ENCODE results near the gene UQCRHL.

Gene UQCRHL

DNA sequence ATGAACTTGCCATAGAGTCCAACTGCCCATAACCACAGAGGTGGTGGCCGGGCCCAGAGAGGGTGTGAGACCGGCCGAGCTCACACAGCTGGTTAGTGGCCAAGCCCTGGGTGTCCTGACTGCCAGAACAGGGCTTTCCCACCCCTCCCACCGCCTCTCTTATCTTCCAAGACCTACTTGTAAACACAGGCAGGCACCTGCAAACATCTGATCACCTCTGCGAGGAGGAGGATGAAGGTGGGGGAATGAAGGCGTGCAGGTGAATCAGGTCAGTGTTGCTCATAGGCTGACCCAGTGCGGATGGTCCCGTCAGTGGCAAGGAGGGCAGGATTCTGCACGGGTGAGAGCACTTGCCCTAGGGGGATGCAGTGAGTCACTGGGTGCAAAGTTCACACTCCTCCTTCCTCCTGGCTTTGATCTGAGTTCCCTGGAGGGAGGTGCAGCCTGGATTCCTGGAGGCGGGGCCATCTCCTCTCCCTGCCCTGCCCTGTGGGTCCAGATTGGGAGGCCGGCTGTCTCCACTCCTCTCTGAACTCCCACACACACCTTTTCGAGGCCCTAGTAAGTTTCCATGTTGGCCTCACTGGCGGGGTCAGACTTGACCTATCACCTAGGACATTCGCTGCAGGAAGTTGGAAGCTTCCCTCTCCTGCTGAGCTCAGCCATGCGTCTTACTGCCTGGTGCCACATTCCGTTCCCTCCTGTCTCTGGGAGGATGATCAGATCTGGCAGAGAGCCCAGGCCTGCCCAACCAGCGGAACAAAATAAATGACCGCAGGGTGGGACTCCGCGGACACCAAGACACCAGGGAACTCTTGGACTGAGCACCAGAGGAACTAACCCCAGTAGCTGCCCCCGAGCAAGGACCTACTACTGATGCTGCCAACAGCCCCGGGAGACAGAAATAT lies 7.3 kb downstream of the UQCRHL start:
- Histone ChIP-seq H3K9me3 (ENCODE audit: control insufficient read depth, insufficient read depth, low read length) (no peaks in the 10 kb centered on the region), H3K4me2 (ENCODE audit: low read length) (no peak overlapping the region), H3F3A (ENCODE audit: control insufficient read depth, insufficient read depth) (no peaks in the 10 kb centered on the region), H3K4me1 (ENCODE audit: control insufficient read depth, low read length) (peaks cover 3% of the 10 kb centered on the region; the same call in 1 of the 2 replicates), H3K79me2 (ENCODE audit: control insufficient read depth, low read length) (no peaks in the 10 kb centered on the region), H3K4me3 (ENCODE audit: low read length) (no peak overlapping the region), H3K36me3 (ENCODE audit: control insufficient read depth, low read length) (no peaks in the 10 kb centered on the region), H3K27ac (ENCODE audit: low read depth, low read length) (no peak overlapping the region), H3K27me3 (ENCODE audit: control insufficient read depth, low read length) (no peaks in the 10 kb centered on the region), H3K9me2 (replicated peaks; ENCODE audit: control insufficient read depth, low read length) (no peaks in the 10 kb centered on the region), H4K20me1 (ENCODE audit: control insufficient read depth, insufficient read depth, low read depth, low read length) (no peaks in the 10 kb centered on the region)
- TF ChIP-seq EZH2phosphoT487 (IDR thresholded peaks at IDR 0.05; ENCODE audit: borderline replicate concordance, low read length) = no peak
- TF ChIP-seq, protein P1, sequence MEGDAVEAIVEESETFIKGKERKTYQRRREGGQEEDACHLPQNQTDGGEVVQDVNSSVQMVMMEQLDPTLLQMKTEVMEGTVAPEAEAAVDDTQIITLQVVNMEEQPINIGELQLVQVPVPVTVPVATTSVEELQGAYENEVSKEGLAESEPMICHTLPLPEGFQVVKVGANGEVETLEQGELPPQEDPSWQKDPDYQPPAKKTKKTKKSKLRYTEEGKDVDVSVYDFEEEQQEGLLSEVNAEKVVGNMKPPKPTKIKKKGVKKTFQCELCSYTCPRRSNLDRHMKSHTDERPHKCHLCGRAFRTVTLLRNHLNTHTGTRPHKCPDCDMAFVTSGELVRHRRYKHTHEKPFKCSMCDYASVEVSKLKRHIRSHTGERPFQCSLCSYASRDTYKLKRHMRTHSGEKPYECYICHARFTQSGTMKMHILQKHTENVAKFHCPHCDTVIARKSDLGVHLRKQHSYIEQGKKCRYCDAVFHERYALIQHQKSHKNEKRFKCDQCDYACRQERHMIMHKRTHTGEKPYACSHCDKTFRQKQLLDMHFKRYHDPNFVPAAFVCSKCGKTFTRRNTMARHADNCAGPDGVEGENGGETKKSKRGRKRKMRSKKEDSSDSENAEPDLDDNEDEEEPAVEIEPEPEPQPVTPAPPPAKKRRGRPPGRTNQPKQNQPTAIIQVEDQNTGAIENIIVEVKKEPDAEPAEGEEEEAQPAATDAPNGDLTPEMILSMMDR (IDR thresholded peaks at IDR 0.05; ENCODE audit: low read depth, low read length, poor library complexity, severe bottlenecking) = no peak

DNA sequence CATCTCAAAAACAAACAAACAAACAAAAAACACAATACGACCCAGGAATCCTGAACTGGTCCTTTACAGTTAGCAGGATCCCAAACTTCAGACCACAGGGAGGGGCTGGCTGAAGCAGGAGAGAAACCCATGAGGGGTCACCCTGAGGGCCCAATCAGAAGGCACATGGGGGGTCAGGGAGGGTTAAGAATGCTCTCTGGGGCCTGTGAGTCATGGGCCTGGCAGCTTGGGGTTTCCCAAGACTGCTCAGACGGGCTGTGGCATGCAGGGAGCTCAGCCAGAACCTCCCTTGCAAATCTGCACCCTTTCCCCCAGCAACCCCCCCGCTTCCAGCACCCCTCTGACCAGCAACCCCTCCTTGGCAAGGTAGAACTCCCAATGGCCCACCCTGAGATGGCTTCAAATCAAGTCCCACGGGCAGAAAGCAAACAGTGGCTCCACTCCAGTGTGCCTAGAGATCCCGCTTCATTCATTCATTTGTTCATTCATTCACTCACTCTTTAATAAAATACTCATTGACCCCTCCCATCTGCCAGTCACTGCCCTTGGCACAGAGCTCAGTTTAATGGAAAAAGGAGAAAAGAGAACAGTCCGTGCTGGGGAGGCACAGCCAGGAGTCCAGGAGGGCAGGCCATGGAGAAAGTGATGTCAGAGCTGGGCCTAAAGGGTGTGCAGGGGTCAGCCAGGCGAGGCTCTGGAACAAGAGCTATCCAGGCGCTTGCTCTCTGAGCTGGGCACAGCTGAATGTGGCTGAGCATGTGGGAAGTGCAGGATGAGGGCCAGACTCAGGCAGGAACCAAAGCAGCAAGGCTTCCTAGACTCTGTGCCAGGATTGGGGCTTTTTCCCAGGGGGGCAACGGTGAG lies 8.2 kb downstream of the UQCRHL start:
- no peak overlapping the region for H3K4me3 ChIP-seq (ENCODE audit: low read length)
- H3K4me1 ChIP-seq (ENCODE audit: control insufficient read depth, low read length) = peaks cover 3% of the 10 kb centered on the region; the same call in 1 of the 2 replicates
- no peaks in the 10 kb centered on the region for H3K9me3 ChIP-seq (ENCODE audit: control insufficient read depth, insufficient read depth, low read length)
- H3F3A ChIP-seq (ENCODE audit: control insufficient read depth, insufficient read depth) = no peaks in the 10 kb centered on the region
- no peaks in the 10 kb centered on the region for H3K79me2 ChIP-seq (ENCODE audit: control insufficient read depth, low read length)
- no peaks in the 10 kb centered on the region for H4K20me1 ChIP-seq (ENCODE audit: control insufficient read depth, insufficient read depth, low read depth, low read length)
- no peak overlapping the region for H3K4me2 ChIP-seq (ENCODE audit: low read length)
- no peaks in the 10 kb centered on the region for H3K27me3 ChIP-seq (ENCODE audit: control insufficient read depth, low read length)
- TF ChIP-seq, protein P1 (IDR thresholded peaks at IDR 0.05; ENCODE audit: low read depth, low read length, poor library complexity, severe bottlenecking) = no peak
- no peak for TF ChIP-seq EZH2phosphoT487 (IDR thresholded peaks at IDR 0.05; ENCODE audit: borderline replicate concordance, low read length)
- H3K9me2 ChIP-seq (replicated peaks; ENCODE audit: control insufficient read depth, low read length) = no peaks in the 10 kb centered on the region
- no peaks in the 10 kb centered on the region for H3K36me3 ChIP-seq (ENCODE audit: control insufficient read depth, low read length)
- H3K27ac ChIP-seq (ENCODE audit: low read depth, low read length) = no peak overlapping the region

DNA sequence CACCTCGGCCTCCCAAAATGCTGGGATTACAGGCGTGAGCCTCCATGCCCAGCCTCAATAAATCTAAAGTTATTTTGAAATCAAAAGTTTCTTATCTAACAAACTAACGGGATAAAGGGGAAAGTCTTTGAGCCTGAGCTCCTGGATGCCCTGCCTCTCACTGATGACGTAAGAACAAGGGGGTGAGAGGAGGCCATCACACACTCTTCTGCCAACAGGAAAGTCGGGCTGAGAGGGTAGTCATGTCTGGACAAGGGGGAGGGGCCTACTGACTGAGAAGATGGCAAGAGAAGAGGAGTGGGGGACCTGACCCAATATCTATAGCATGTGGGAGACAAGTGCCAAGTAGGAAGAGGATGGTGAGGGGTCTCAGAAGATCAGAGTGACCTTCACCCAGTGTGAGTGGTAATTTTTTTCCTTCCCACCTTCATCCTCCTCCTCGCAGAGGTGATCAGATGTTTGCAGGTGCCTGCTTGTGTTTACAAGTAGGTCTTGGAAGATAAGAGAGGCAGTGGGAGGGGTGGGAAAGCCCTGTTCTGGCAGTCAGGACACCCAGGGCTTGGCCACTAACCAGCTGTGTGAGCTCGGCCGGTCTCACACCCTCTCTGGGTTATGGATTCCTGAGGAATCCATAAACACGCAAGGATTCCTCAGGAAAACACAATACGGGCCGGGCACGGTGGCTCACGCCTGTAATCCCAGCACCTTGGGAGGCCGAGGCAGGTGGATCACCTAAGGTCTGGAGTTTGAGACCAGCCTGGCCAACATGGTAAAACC lies 9.6 kb downstream of the UQCRHL start:
- H3K36me3 ChIP-seq (ENCODE audit: control insufficient read depth, low read length) = no peaks in the 10 kb centered on the region
- H3K27ac ChIP-seq (ENCODE audit: low read depth, low read length) = no peak overlapping the region
- no peak overlapping the region for H3K4me2 ChIP-seq (ENCODE audit: low read length)
- TF ChIP-seq EZH2phosphoT487 (IDR thresholded peaks at IDR 0.05; ENCODE audit: borderline replicate concordance, low read length) = no peak
- TF ChIP-seq, protein P1 (IDR thresholded peaks at IDR 0.05; ENCODE audit: low read depth, low read length, poor library complexity, severe bottlenecking) = no peak
- H3K9me2 ChIP-seq (replicated peaks; ENCODE audit: control insufficient read depth, low read length) = no peaks in the 10 kb centered on the region
- H3K4me3 ChIP-seq (ENCODE audit: low read length) = no peak overlapping the region
- no peaks in the 10 kb centered on the region for H3K9me3 ChIP-seq (ENCODE audit: control insufficient read depth, insufficient read depth, low read length)
- no peaks in the 10 kb centered on the region for H4K20me1 ChIP-seq (ENCODE audit: control insufficient read depth, insufficient read depth, low read depth, low read length)
- no peaks in the 10 kb centered on the region for H3K4me1 ChIP-seq (ENCODE audit: control insufficient read depth, low read length)
- no peaks in the 10 kb centered on the region for H3F3A ChIP-seq (ENCODE audit: control insufficient read depth, insufficient read depth)
- no peaks in the 10 kb centered on the region for H3K27me3 ChIP-seq (ENCODE audit: control insufficient read depth, low read length)
- H3K79me2 ChIP-seq (ENCODE audit: control insufficient read depth, low read length) = no peaks in the 10 kb centered on the region
